Skeletal muscle satellite cell (primary cell): ENCODE measurements around the gene SLC25A31.

Source experiments
- H3K27me3 ChIP-seq: 2 replicates; pipeline ENCODE4 v1.7.0; 2013; ENCODE audit warnings: low read length; ENCODE audit not compliant: control insufficient read depth, insufficient read depth
- H3K36me3 ChIP-seq: 2 replicates; pipeline ENCODE4 v1.7.0; 2013; ENCODE audit warnings: mild to moderate bottlenecking, control low read depth, low read length; ENCODE audit not compliant: insufficient read depth
- H3K4me1 ChIP-seq: 2 replicates; pipeline ENCODE4 v1.7.0; 2013; ENCODE audit warnings: low read length; ENCODE audit not compliant: control insufficient read depth, insufficient read depth
- H3K4me2 ChIP-seq: 2 replicates; pipeline ENCODE4 v1.7.0; 2013; ENCODE audit warnings: mild to moderate bottlenecking, low read length
- H3K4me3 ChIP-seq: 2 replicates; pipeline ENCODE4 v1.7.0; 2013; ENCODE audit warnings: low read length
- H3K9ac ChIP-seq: 2 replicates; pipeline ENCODE4 v1.7.0; 2013; ENCODE audit warnings: mild to moderate bottlenecking, low read depth, low read length, moderate library complexity
- H3K9me3 ChIP-seq: replicated peaks from 2 replicates; pipeline ENCODE4 v1.7.0; 2013; ENCODE audit warnings: mild to moderate bottlenecking, control low read depth, low read length

The SLC25A31 gene

GRCh38 chr4:127809173-127809800, 79.1 kb downstream of the SLC25A31 start:
- no peak overlapping the region for H3K4me2 ChIP-seq
- no peak overlapping the region for H3K4me3 ChIP-seq
- no peaks in the 10 kb centered on the region for H3K4me1 ChIP-seq
- H3K9ac ChIP-seq, result no peak overlapping the region
- H3K36me3 ChIP-seq, result no peaks in the 10 kb centered on the region
- H3K27me3 ChIP-seq, result no peaks in the 10 kb centered on the region
- no peaks in the 10 kb centered on the region for H3K9me3 ChIP-seq

DNA sequence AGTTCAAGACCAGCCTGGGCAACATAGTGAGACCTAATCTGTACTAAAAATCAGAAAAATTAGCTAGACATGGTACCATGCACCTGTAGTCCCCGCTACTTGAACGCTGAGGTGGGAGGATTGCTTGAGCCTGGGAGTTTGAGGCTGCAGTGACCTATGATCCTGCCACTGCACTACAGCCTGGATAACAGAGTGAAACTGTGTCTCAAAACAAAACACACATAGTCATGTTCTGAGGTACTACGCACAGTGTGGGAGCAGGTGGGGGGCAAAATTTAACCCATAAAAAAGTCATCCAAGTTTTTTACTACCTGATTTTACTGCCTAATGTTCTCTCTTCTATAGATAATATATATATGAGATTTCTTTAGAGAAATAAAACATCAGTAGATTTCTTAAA, 80.4 kb downstream of the SLC25A31 start:
- H3K4me3 ChIP-seq, result no peak overlapping the region
- no peaks in the 10 kb centered on the region for H3K36me3 ChIP-seq
- no peaks in the 10 kb centered on the region for H3K4me1 ChIP-seq
- H3K9me3 ChIP-seq, result no peaks in the 10 kb centered on the region
- no peak overlapping the region for H3K4me2 ChIP-seq
- H3K27me3 ChIP-seq, result no peaks in the 10 kb centered on the region
- H3K9ac ChIP-seq, result no peak overlapping the region

GRCh38 chr4:127822430-127822829, 92.2 kb downstream of the SLC25A31 start:
- Histone ChIP-seq H3K4me1 (no peaks in the 10 kb centered on the region), H3K9me3 (no peaks in the 10 kb centered on the region), H3K27me3 (no peaks in the 10 kb centered on the region), H3K9ac (no peak overlapping the region), H3K4me2 (no peak overlapping the region), H3K4me3 (no peak overlapping the region), H3K36me3 (no peaks in the 10 kb centered on the region)
